GM04504 (cell line): ENCODE data around the gene SUMO3.

Experiments used
- DNase-seq: peaks from one replicate; pipeline ENCODE4 v3.0.0-alpha.2; 2012; ENCODE audit warnings: low read depth

The SUMO3 gene

DNA sequence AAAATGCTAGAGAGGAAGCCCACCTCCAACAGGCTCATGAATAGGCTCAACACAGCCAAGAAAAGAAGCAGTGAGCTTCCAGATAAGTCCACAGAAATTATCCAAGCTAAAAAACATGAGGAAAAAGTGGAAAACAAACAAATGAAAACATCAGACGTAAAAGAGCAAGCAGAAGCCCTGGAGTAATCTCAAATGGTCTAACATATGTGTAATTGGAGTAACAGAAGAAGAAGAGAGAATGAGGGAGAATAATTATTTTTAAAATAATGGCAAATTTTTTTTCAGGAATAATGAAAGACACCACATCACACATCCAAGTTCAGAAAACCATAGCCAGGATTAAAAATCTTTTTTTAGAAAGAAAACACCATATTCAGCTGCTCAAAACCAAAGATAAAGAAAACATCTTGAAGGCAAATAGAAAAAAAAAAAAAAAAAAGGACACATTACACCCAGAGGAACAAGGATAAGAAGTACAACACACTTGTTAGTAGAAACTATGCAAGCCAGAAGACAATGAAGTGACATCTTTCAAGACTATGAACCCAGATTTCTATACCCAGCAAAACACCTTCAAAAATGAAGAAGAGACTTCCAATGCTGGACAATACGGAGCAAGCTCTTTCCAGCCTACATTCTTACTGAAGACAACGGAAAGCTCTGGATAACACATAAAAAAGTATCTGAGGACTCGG lies 10.6 kb upstream of the SUMO3 start:
- DNase-seq: no peak

GRCh38 chr21:44823179-44823660 lies 5.4 kb upstream of the SUMO3 start:
- DNase-seq: no peak

DNA sequence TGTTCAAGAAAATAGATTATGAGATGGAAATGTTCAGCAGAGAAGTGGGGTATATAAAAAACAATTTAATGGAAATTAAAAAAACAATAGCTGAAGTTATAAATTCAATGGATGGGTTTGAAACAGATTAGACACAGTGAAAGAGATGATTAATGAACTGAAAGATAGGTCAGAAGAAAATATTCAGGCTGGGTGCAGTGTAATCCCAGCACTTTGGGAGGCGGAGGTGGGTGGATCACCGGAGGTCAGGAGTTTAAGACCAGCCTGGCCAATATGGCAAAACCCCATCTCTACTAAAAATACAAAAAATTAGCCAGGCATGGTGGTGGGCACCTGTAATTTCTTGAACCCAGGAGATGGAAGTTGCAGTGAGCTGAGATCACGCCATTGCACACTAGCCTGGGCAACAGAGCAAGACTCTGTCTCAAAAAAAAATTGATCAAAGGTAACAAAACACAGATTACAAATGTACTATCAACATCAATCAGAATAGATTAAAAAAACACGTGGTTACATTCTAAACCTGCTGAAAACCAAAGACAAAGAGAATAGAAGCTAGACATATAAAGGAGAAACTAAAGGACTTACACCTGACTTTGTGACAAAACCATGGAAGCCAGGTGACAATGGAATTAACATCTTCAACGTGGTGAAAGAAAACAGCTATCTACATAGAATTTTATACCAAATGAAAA lies 4.8 kb upstream of the SUMO3 start:
- DNase-seq: no peak

GRCh38 chr21:44820851-44821250 lies 3.0 kb upstream of the SUMO3 start:
- DNase-seq: no peak

DNA sequence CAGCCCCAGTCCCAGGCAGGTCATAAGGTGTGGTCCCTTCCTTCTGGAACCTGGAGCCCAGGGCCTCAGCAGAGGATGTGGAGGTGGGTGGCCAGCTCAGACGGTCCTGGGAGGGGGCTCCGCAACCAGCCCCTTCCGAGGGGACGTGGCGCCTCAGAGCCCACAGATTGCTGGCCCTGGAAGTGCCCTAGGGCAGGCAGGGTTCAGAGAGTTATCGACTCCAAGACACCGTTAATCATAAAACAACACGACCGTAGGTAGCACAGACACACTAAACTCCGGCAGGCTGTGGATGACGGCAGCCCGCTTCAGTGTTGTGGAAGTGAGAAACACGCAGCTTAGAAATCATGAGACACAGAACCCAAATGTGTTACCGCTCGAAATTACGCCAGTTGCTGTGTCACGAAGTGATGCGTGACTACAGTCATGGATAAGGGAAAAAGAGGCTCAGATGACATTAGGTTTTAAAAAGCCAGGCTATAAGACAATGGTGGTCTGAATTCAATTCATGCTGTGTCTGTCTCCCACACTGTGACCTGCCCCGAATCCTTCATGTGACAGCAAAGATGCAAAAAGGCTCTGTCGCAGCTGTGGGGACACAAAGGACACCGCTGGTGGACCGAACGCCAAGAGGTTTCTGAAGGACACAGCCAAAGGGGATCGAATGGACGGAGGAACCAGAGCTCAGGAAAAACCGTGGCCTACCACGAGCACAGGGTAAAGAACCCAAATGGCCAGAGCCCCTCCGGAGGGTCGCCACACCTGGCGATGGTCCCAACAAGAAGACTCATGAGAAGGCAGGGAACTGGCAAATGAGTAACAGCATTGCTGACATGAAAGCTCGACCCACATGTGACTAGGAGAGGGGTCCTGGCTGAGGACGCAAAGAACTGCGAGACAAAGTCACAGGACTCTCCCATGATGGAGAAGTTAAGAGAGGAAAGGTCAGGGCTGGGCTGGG lies 1.7 kb upstream of the SUMO3 start:
- no peak for DNase-seq

GRCh38 chr21:44818640-44819011 lies 764 bp upstream of the SUMO3 start:
- no peak for DNase-seq

DNA sequence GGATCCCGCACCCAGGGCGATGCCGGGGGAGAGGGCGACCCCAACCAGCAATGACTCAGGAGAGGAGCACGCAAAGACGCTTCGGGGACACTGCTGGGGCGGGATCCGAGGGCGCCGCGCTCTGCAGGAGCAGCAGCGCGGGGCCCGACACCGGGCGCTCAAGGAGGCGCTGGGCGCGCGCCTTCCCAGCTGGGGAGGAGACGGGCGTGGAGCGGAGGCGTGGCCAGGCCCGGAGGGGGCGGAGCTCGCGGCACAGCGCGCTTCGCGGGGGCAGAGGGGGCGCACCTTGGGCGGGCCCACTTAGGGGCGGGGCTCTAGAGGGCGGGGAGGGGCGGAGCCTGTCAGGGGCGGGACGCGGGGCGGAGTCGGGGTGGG lies 369 bp downstream of the SUMO3 start:
- DNase-seq: peak; percentile 73

DNA sequence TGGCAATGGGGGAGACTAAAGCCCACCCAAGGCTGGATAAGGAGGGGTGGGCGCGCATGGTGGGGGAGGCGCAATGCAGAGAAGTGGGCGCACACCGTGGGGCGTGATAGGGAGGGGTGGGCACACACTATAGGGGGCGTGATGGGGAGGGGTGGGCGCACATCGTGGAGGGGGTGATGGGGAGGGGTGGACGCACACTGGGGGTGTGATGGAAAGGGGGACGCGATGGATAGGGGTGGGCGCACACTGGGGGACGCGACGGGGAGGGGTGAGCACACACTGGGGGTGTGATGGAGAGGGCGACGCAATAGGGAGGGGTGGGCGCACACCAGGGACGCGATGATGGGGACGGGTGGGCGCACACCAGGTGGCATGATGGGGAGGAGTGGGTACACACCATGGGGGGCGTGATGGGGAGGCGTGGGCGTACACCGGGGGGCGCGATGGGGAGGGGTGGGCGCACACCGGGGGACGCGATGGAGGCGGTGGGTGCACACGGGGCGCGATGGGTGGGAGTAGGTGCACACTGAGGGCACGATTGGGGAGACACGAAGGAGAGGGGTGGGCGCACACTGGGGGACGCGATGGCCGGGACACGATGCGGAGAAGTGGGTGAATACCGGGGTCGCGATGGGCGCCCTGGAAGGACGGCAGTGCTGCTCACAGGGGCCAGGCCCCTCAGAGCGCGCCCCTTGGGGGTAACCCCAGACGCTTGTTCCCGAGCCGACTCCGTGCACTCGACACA lies 929 bp downstream of the SUMO3 start:
- no peak for DNase-seq

- DNase-seq: no peak
Observed at GRCh38 chr21:44815852-44816628, 1.8 kb downstream of the SUMO3 start.

DNA sequence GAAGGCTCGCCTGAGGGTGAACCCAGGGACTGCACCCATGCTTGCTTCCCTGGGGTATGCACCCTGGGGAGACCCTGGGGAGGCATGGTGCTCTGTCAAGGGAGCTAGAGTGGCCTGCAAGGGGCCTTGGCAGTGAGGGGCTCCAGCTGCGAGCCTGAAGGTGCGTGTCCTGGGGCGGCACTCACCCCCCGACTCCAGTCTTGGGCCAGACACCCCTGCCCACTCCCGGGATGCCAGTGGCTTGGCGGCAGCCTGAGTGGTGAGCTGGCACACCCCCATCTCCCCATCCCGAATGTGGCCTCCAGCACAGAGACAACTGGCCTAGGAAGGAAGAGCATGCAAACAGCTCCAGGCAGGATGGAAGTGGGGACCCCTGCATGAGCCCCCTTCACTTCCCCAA lies 2.6 kb downstream of the SUMO3 start:
- no peak for DNase-seq

- DNase-seq: no peak
Observed at GRCh38 chr21:44814498-44815023, 3.3 kb downstream of the SUMO3 start.

- no peak for DNase-seq
Observed at GRCh38 chr21:44813727-44814126, 4.1 kb downstream of the SUMO3 start.

GRCh38 chr21:44813149-44813548 lies 4.7 kb downstream of the SUMO3 start:
- DNase-seq: no peak

GRCh38 chr21:44812640-44813039 lies 5.2 kb downstream of the SUMO3 start:
- no peak for DNase-seq

DNA sequence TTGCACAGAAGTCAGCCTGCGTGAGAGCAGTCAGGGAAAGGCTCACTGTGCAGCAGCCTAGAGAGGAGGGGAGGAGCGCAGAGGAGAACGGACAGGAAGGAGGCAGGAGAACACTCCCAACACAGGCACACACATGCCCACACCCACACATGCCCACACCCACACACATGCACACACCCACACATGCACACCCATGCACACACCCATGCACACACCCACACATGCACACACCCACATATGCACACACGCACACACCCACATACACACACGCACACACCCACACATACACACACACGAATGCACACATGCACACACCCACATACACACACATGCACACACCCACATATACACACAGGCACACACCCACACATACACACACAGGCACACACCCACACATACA lies 7.1 kb downstream of the SUMO3 start:
- DNase-seq: no peak

GRCh38 chr21:44805859-44806258 lies 12.0 kb downstream of the SUMO3 start:
- no peak for DNase-seq

DNA sequence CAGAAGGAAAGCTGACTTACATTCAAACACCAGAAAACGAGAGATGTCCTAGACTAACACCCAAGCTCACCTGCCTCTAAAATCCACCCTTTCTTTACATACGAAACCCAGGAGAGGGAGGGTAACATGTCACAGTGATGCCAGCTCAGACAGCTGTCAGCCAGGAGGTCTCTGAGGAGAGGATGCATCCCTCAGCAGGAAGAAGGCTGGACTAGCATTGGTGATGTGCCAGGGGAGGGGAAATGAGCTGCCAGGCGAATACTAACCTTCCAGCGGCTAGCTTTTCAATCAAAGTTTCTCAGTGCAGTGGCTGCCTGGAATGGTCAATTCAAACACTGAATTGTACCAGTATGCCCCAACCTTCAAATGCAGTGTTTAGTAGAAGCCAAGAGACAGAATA lies 12.6 kb downstream of the SUMO3 start:
- DNase-seq: no peak

GRCh38 chr21:44804762-44805161 lies 13.1 kb downstream of the SUMO3 start:
- DNase-seq: no peak

GRCh38 chr21:44803651-44804050 lies 14.2 kb downstream of the SUMO3 start:
- no peak for DNase-seq

- DNase-seq: no peak
Observed at GRCh38 chr21:44802396-44803153, 15.3 kb downstream of the SUMO3 start.
